GM23338 (cell line): ENCODE measurements around the gene NFIB. TPM values are rescaled to one million over a fixed set of nuclear protein-coding genes. Genes with fewer than 3 reads are reported as not detected.

Experiments used
- ATAC-seq: fragments of 200-7000 bp; cut with Tn5 transposase; 3 replicates; pipeline ENCODE4 v1.9.1; 2020
- DNase-seq: peaks from one replicate; pipeline ENCODE4 v3.0.0-alpha.2; 2015; ENCODE audit warnings: low spot score
- H2AFZ ChIP-seq: fragments of 200-600 bp; sonication (generic); 2 replicates; pipeline ENCODE4 v1.8.0; 2016; ENCODE audit warnings: antibody characterized with exemption, mild to moderate bottlenecking, moderate library complexity
- H3F3A ChIP-seq: fragments of 200-600 bp; sonication (generic); replicated peaks from 2 replicates; pipeline ENCODE4 v1.8.0; 2017; ENCODE audit warnings: antibody characterized with exemption, mixed run types, low read depth
- H3K27ac ChIP-seq: fragments of 200-600 bp; sonication (generic); 2 replicates; pipeline ENCODE4 v1.6.1; 2016; ENCODE audit warnings: low read depth
- H3K27me3 ChIP-seq: fragments of 200-600 bp; sonication (generic); 2 replicates; pipeline ENCODE4 v1.8.0; 2016; ENCODE audit warnings: mild to moderate bottlenecking, mixed run types, moderate library complexity; ENCODE audit not compliant: insufficient read depth
- H3K36me3 ChIP-seq: fragments of 200-600 bp; sonication (generic); 2 replicates; pipeline ENCODE4 v1.8.0; 2016; ENCODE audit warnings: mild to moderate bottlenecking; ENCODE audit not compliant: insufficient read depth
- H3K4me1 ChIP-seq: fragments of 200-600 bp; sonication (generic); 2 replicates; pipeline ENCODE4 v1.8.0; 2016; ENCODE audit warnings: mild to moderate bottlenecking, moderate library complexity; ENCODE audit not compliant: insufficient read depth
- H3K4me2 ChIP-seq: fragments of 200-600 bp; sonication (generic); 2 replicates; pipeline ENCODE4 v1.7.1; 2017; ENCODE audit warnings: mixed run types
- H3K4me3 ChIP-seq: fragments of 200-600 bp; sonication (generic); 2 replicates; pipeline ENCODE4 v1.6.1; 2016; ENCODE audit warnings: mixed run types
- H3K79me2 ChIP-seq: fragments of 200-600 bp; sonication (generic); replicated peaks from 2 replicates; pipeline ENCODE4 v1.8.0; 2017; ENCODE audit warnings: mild to moderate bottlenecking; ENCODE audit not compliant: insufficient read depth
- H3K9me2 ChIP-seq: fragments of 200-600 bp; sonication (generic); 2 replicates; pipeline ENCODE4 v1.8.0; 2017; ENCODE audit not compliant: insufficient read depth
- H4K20me1 ChIP-seq: fragments of 200-600 bp; sonication (generic); replicated peaks from 2 replicates; pipeline ENCODE4 v1.8.0; 2017; ENCODE audit warnings: mild to moderate bottlenecking; ENCODE audit not compliant: insufficient read depth
- H3K27ac Mint-ChIP-seq: 2 replicates; pipeline ENCODE4 v1.8.0; 2020; ENCODE audit warnings: inconsistent platforms, mild to moderate bottlenecking, moderate library complexity, mixed read lengths
- H3K27me3 Mint-ChIP-seq: 3 replicates; pipeline ENCODE4 v1.8.0; 2022; ENCODE audit warnings: low read depth, mild to moderate bottlenecking, moderate library complexity, mixed read lengths, inconsistent platforms; ENCODE audit not compliant: insufficient read depth, poor library complexity
- H3K36me3 Mint-ChIP-seq: 3 replicates; pipeline ENCODE4 v1.8.0; 2021; ENCODE audit warnings: low read depth, mild to moderate bottlenecking, inconsistent platforms, moderate library complexity, mixed read lengths
- H3K4me1 Mint-ChIP-seq: 3 replicates; pipeline ENCODE4 v1.8.0; 2020; ENCODE audit warnings: mild to moderate bottlenecking, inconsistent platforms, mixed read lengths
- H3K4me3 Mint-ChIP-seq: 3 replicates; pipeline ENCODE4 v1.8.0; 2021; ENCODE audit warnings: moderate library complexity, mild to moderate bottlenecking, inconsistent platforms, mixed read lengths
- H3K9me3 Mint-ChIP-seq: 3 replicates; pipeline ENCODE4 v1.8.0; 2020; ENCODE audit warnings: moderate library complexity, mild to moderate bottlenecking, inconsistent platforms, mixed read lengths
- CREB1 ChIP-seq: fragments of 250-450 bp; sonication (Bioruptor Pico); IDR thresholded peaks from 2 replicates; pipeline ENCODE4 v1.5.0; 2020; ENCODE audit warnings: low read depth, mild to moderate bottlenecking, moderate library complexity
- ETS1 ChIP-seq: IDR thresholded peaks from 2 replicates; pipeline ENCODE4 v1.6.1; 2016; ENCODE audit warnings: antibody characterized with exemption
- EZH2 ChIP-seq: fragments of 200-600 bp; sonication (generic); IDR thresholded peaks from one replicate; pipeline ENCODE4 v1.8.0; 2017; ENCODE audit warnings: antibody characterized with exemption, mild to moderate bottlenecking, low read depth; ENCODE audit not compliant: unreplicated experiment
- EZH2phosphoT487 ChIP-seq: fragments of 200-600 bp; sonication (generic); IDR thresholded peaks from one replicate; pipeline ENCODE4 v1.8.1; 2018; ENCODE audit warnings: antibody characterized with exemption; ENCODE audit not compliant: unreplicated experiment
- JUNB ChIP-seq: IDR thresholded peaks from one replicate; pipeline ENCODE4 v1.6.1; 2016; ENCODE audit warnings: antibody characterized with exemption; ENCODE audit not compliant: unreplicated experiment
- NANOG ChIP-seq: IDR thresholded peaks from 2 replicates; pipeline ENCODE4 v1.6.1; 2016; ENCODE audit warnings: antibody characterized with exemption, borderline replicate concordance
- POLR2AphosphoS5 ChIP-seq: IDR thresholded peaks from 2 replicates; pipeline ENCODE4 v1.6.1; 2016; ENCODE audit warnings: antibody characterized with exemption, low read depth
- REST ChIP-seq: IDR thresholded peaks from one replicate; pipeline ENCODE4 v1.6.1; 2018; ENCODE audit warnings: antibody characterized with exemption; ENCODE audit not compliant: unreplicated experiment
- STAT1 ChIP-seq: IDR thresholded peaks from one replicate; pipeline ENCODE4 v1.6.1; 2016; ENCODE audit warnings: antibody characterized with exemption; ENCODE audit not compliant: unreplicated experiment
- ZNF114 ChIP-seq: fragments of 250-450 bp; sonication (Bioruptor Pico); IDR thresholded peaks from 2 replicates; pipeline ENCODE4 v1.5.0; 2020; ENCODE audit warnings: mild to moderate bottlenecking, moderate library complexity
- ZNF331 ChIP-seq: fragments of 250-450 bp; sonication (Bioruptor Pico); IDR thresholded peaks from 2 replicates; pipeline ENCODE4 v1.5.0; 2020; ENCODE audit warnings: low read depth, mild to moderate bottlenecking, moderate library complexity
- polyA plus RNA-seq: library from polyadenylated mRNA; unstranded; fragments of >200 nt; fragmentation: Nextera tagmentation; extraction: Ambion mirVana; gene quantifications from 2 replicates; pipeline ENCODE4 v1.2.1, GENCODE V29; 2016
- total RNA-seq: library from RNA; depleted of rRNA; stranded (reverse); fragments of >200 nt; shearing (Covaris generic); gene quantifications from 2 replicates; pipeline ENCODE4 v1.2.3, GENCODE V29; 2014
- TF ChIP-seq, protein P1 (sequence below): fragments of 250-450 bp; sonication (Bioruptor Pico); IDR thresholded peaks from 2 replicates; pipeline ENCODE4 v1.5.0; 2020; ENCODE audit warnings: mild to moderate bottlenecking, moderate library complexity
- TF ChIP-seq, protein P2 (sequence below), 2 experiments: fragments of 200-600 bp in 1 of 2; sonication (generic) in 1 of 2; conservative IDR thresholded peaks; 2 replicates each; pipeline versions ENCODE4 v1.5.1 to v1.6.1; 2016 to 2017; ENCODE audit warnings: antibody characterized with exemption in 2 of 2, low read depth in 2 of 2, mild to moderate bottlenecking in 2 of 2, moderate library complexity in 1 of 2

The NFIB gene
- total and polyA plus RNA-seq, 2 experiments from 2014 or later: 3.9 to 4.7 TPM

DNA sequence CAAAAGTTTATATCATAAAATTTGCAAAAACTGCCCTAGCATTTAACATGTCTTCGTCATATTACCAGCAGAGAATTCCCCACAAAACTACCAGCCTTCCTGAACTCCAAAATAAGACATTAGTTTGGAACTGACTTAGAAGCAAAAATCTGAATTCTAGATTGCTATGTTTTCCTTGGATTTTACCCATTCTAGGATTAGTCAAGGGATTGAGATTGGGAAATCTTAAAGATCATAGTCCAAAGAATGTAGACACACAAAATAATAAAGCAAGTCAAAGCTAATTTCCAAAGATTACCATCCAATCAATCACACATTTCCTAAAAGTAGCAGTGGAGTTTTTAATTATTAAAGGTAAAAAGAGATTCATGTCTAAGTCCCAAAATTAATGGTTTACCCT lies 138.2 kb downstream of the NFIB start:
- no peaks in the 10 kb centered on the region for H3K36me3 Mint-ChIP-seq
- Histone ChIP-seq H4K20me1 (no peaks in the 10 kb centered on the region), H3K27ac (no peak overlapping the region), H3K36me3 (no peaks in the 10 kb centered on the region), H3K79me2 (no peaks in the 10 kb centered on the region), H3K9me2 (no peaks in the 10 kb centered on the region), H2AFZ (no peak overlapping the region), H3F3A (no peaks in the 10 kb centered on the region), H3K27me3 (no peaks in the 10 kb centered on the region), H3K4me3 (no peak overlapping the region), H3K4me2 (no peak overlapping the region), H3K4me1 (no peaks in the 10 kb centered on the region)
- H3K4me3 Mint-ChIP-seq: no peak overlapping the region
- ATAC-seq: no peak
- no peak overlapping the region for H3K27ac Mint-ChIP-seq
- DNase-seq: no peak
- TF ChIP-seq REST (no peak), ZNF114 (CRISPR knock-in tag) (no peak), NANOG (no peak), ZNF331 (CRISPR knock-in tag) (no peak), EZH2 (no peak), POLR2AphosphoS5 (no peak), JUNB (no peak), CREB1 (CRISPR knock-in tag) (no peak), ETS1 (no peak), STAT1 (no peak), EZH2phosphoT487 (no peak)
- TF ChIP-seq, protein P1, sequence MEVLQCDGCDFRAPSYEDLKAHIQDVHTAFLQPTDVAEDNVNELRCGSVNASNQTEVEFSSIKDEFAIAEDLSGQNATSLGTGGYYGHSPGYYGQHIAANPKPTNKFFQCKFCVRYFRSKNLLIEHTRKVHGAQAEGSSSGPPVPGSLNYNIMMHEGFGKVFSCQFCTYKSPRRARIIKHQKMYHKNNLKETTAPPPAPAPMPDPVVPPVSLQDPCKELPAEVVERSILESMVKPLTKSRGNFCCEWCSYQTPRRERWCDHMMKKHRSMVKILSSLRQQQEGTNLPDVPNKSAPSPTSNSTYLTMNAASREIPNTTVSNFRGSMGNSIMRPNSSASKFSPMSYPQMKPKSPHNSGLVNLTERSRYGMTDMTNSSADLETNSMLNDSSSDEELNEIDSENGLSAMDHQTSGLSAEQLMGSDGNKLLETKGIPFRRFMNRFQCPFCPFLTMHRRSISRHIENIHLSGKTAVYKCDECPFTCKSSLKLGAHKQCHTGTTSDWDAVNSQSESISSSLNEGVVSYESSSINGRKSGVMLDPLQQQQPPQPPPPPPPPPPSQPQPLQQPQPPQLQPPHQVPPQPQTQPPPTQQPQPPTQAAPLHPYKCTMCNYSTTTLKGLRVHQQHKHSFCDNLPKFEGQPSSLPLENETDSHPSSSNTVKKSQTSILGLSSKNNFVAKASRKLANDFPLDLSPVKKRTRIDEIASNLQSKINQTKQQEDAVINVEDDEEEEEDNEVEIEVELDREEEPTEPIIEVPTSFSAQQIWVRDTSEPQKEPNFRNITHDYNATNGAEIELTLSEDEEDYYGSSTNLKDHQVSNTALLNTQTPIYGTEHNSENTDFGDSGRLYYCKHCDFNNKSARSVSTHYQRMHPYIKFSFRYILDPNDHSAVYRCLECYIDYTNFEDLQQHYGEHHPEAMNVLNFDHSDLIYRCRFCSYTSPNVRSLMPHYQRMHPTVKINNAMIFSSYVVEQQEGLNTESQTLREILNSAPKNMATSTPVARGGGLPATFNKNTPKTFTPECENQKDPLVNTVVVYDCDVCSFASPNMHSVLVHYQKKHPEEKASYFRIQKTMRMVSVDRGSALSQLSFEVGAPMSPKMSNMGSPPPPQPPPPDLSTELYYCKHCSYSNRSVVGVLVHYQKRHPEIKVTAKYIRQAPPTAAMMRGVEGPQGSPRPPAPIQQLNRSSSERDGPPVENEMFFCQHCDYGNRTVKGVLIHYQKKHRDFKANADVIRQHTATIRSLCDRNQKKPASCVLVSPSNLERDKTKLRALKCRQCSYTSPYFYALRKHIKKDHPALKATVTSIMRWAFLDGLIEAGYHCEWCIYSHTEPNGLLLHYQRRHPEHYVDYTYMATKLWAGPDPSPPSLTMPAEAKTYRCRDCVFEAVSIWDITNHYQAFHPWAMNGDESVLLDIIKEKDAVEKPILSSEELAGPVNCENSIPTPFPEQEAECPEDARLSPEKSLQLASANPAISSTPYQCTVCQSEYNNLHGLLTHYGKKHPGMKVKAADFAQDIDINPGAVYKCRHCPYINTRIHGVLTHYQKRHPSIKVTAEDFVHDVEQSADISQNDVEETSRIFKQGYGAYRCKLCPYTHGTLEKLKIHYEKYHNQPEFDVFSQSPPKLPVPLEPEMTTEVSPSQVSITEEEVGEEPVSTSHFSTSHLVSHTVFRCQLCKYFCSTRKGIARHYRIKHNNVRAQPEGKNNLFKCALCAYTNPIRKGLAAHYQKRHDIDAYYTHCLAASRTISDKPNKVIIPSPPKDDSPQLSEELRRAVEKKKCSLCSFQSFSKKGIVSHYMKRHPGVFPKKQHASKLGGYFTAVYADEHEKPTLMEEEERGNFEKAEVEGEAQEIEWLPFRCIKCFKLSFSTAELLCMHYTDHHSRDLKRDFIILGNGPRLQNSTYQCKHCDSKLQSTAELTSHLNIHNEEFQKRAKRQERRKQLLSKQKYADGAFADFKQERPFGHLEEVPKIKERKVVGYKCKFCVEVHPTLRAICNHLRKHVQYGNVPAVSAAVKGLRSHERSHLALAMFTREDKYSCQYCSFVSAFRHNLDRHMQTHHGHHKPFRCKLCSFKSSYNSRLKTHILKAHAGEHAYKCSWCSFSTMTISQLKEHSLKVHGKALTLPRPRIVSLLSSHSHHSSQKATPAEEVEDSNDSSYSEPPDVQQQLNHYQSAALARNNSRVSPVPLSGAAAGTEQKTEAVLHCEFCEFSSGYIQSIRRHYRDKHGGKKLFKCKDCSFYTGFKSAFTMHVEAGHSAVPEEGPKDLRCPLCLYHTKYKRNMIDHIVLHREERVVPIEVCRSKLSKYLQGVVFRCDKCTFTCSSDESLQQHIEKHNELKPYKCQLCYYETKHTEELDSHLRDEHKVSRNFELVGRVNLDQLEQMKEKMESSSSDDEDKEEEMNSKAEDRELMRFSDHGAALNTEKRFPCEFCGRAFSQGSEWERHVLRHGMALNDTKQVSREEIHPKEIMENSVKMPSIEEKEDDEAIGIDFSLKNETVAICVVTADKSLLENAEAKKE (CRISPR knock-in tag): no peak
- TF ChIP-seq, protein P2, sequence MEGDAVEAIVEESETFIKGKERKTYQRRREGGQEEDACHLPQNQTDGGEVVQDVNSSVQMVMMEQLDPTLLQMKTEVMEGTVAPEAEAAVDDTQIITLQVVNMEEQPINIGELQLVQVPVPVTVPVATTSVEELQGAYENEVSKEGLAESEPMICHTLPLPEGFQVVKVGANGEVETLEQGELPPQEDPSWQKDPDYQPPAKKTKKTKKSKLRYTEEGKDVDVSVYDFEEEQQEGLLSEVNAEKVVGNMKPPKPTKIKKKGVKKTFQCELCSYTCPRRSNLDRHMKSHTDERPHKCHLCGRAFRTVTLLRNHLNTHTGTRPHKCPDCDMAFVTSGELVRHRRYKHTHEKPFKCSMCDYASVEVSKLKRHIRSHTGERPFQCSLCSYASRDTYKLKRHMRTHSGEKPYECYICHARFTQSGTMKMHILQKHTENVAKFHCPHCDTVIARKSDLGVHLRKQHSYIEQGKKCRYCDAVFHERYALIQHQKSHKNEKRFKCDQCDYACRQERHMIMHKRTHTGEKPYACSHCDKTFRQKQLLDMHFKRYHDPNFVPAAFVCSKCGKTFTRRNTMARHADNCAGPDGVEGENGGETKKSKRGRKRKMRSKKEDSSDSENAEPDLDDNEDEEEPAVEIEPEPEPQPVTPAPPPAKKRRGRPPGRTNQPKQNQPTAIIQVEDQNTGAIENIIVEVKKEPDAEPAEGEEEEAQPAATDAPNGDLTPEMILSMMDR (conservative IDR thresholded peaks at IDR 0.05; ENCODE audit: low read depth in 2 of 2): no peak
- H3K9me3 Mint-ChIP-seq: no peaks in the 10 kb centered on the region
- H3K27me3 Mint-ChIP-seq: peaks cover 2% of the 10 kb centered on the region
- H3K4me1 Mint-ChIP-seq: no peaks in the 10 kb centered on the region
